Activated gamma-delta T cell (primary cell): ENCODE measurements around the gene CLPTM1.

ENCODE experiments used
- DNase-seq: peaks from one replicate; lab custom pipeline; 2025; lab: John Stamatoyannopoulos, UW

The CLPTM1 gene

GRCh38 chr19:45011959-45012358, 56.8 kb downstream of the CLPTM1 start:
- DNase-seq = no peak

DNA sequence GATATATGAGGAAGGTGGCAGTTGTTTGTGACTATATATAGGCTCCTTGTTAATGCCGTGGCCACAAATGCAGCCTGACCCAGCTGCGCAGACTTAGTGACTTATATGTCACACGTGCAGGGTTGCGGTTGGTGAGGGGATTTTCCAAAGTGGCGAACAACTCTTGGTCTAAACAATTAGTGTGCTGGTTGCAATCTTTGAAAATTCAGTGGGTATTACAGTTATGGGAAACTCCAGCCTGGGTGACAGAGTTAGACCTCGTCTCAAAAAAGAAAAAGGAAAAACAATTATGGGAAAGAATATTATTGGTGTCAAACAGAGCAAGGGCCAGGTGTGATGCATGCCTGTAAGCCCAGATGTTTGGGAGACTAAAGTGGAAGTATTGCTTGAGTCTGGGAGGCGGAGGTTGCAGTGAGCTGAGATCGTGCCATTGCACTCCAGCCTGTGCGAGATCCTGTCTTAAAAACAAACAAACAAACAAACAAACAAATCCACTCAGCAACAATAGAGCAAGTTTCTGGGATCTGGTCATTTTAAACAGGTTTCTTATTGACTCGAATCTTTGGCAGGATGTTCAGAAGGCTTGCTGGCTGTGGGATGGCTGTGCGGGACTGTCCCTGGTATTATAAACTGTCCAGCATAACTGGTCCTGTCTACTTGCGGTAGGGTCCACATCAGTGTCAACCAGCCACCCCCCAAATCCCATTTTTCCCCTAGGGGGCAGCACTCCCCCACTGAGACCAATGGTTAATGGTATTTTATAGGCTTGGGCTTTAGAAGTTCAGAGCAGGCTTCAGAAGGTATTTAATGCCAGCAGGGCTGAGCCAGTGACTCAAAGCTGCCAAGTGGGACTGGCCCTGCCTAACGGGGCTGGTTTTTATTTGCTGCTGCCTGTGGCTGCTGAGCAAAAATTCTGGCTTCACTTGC, 61.5 kb downstream of the CLPTM1 start:
- DNase-seq = no peak

GRCh38 chr19:45019187-45019586, 64.0 kb downstream of the CLPTM1 start:
- DNase-seq = no peak

GRCh38 chr19:45020071-45020470, 64.9 kb downstream of the CLPTM1 start:
- no peak for DNase-seq

DNA sequence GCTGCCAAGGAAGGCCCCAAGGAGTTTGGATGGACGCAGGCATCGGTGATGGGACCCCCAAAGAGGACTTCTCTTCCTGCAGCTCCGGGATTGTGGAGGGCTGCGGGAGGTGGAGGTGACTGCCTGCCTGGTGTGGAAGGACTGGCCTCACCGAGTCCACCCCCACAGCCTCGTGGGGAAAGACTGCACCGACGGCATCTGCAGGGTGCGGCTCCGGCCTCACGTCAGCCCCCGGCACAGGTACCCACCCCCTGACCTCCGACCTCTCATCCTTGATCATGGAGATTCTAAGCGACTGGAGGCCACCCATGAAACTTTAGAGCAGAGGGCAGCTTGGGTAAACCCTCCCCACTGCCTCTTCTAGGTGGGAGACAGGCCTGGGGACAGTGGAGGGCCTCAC, 66.8 kb downstream of the CLPTM1 start:
- no peak for DNase-seq

- no peak for DNase-seq
Measured at GRCh38 chr19:45023048-45023447, 67.9 kb downstream of the CLPTM1 start.

GRCh38 chr19:45025264-45025663, 70.1 kb downstream of the CLPTM1 start:
- no peak for DNase-seq

DNA sequence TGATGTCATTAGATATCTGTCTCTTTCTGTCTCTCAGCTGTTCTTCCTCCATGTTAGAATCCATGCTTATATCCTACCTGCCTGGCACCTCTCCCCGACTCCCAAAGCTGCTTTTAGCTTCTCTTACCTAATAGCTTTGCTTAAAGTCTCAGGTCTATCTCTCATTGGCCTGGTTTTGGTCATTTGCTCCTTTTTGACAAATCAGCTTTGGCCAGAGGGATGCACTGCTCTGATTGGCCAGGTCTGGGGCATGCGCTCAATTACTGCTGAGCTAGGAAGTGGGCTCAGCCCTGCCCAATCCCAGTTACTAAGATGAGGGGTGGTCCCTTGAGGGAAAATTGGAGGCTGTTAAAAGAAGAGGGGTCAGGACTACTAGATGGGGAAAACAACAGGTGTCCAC, 72.2 kb downstream of the CLPTM1 start:
- DNase-seq = no peak

- DNase-seq = no peak
Measured at GRCh38 chr19:45030825-45031224, 75.6 kb downstream of the CLPTM1 start.

DNA sequence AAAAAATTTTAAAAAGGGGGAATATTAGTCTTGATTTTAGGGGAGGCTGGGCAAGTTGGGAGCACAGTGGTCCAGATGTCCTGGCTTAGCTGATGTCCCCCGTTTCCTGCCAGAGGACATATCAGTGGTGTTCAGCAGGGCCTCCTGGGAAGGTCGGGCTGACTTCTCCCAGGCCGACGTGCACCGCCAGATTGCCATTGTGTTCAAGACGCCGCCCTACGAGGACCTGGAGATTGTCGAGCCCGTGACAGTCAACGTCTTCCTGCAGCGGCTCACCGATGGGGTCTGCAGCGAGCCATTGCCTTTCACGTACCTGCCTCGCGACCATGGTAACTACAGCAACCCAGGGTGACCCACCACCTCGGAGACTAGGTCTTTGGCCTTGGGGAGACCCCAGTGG, 77.2 kb downstream of the CLPTM1 start:
- no peak for DNase-seq

- no peak for DNase-seq
Measured at GRCh38 chr19:45035755-45036154, 80.6 kb downstream of the CLPTM1 start.

GRCh38 chr19:45037393-45038169, 82.4 kb downstream of the CLPTM1 start:
- DNase-seq = no peak

DNA sequence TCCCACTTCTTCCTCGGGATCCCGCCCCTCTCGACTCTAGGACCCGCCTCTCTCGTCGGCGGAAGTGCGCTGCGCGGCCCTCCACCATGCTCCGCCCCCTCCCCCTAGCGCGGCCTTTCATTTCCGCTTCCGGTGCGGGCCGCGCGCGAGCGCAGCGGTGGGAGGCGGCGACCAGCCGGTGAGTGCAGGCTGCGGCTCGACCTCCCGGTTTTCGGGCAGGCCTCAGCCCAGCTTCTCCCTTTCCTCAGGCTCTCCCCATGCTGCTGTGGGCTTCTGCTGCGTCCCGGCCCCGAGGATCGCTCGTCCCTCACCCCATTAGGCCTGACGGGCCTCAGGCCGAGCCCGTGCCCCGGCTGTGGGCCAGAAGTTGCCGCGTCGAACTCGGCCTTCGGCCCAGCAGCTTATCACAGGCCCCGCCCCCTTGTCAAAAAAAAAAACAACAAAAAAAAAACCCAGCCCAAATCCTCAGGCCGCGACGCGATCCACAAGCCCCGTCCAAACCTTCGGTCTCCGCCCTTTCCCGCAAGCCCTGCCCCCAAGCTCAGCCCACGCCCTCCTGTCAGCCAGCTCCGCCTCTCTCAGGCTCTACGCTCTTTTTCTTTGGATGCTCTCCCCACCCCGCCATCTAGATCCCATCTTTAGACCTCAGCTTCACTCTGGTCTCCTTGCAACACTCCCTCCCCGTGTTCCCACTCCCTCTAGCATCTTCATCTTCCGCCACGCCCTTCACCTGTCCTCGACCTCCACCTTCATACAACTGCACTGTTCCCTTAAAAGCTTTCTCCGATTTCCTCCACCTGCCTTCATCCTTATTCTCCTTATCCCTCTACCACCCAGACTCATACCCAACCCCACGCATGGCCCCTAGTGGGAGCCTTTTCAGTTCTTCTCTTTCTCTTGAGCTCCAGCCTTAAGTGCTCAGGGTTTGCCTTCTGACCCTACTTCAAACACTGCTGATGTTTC, 84.0 kb downstream of the CLPTM1 start, which contains the start of gene CLASRP:
Gene CLASRP (plus strand): TSS at position 115 of the 963 bp plus-strand sequence. CDS start 1,168 bp downstream, outside the sequence.
- DNase-seq = peak; percentile 73

GRCh38 chr19:45040059-45040771, 85.0 kb downstream of the CLPTM1 start:
- DNase-seq = no peak

- DNase-seq = no peak
Measured at GRCh38 chr19:45041125-45041524, 85.9 kb downstream of the CLPTM1 start.
